Stomach (tissue), 4 donors: Measurements from ENCODE around the gene ODF4.

Experiments
- POLR2A ChIP-seq, 4 donors: fragments of 450-650 bp; IDR thresholded peaks; one replicate each; pipeline ENCODE4 v1.6.1; 2016; ENCODE audit warnings: antibody characterized with exemption in 4 of 4, control low read depth in 2 of 4, mild to moderate bottlenecking in 1 of 4, moderate library complexity in 1 of 4
- TF ChIP-seq, protein P1 (sequence below), 7 experiments: fragments of 450-650 bp in 4 of 7; fragments of 200-600 bp in 3 of 7; sonication (generic) in 3 of 7; IDR thresholded peaks; one replicate each; pipeline ENCODE4 v1.5.1; 2016 to 2019; ENCODE audit warnings: antibody characterized with exemption in 7 of 7, control low read depth in 2 of 7, mild to moderate bottlenecking in 1 of 7

DNA sequence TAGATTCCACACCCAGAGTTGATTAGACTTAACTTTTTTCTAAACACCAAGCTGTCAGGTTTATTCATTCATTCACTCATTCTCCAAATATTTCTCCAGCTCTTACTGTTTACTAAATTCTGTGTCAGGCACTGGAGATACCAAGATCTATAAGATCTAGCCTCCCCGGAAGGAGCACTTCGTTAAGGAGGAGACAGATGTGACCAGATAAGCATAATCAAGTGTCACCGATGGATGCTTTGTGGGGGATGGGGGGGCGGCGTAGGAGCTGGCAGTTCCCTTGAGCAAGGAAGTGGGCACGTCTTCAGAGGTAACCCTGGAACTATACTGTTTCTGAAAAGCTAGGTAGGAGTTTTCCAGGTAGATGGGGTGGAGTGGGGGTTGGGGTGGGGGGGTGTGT lies 47.2 kb downstream of the ODF4 start:
- no peak for TF ChIP-seq POLR2A (IDR thresholded peaks at IDR 0.05)
- TF ChIP-seq, protein P1, sequence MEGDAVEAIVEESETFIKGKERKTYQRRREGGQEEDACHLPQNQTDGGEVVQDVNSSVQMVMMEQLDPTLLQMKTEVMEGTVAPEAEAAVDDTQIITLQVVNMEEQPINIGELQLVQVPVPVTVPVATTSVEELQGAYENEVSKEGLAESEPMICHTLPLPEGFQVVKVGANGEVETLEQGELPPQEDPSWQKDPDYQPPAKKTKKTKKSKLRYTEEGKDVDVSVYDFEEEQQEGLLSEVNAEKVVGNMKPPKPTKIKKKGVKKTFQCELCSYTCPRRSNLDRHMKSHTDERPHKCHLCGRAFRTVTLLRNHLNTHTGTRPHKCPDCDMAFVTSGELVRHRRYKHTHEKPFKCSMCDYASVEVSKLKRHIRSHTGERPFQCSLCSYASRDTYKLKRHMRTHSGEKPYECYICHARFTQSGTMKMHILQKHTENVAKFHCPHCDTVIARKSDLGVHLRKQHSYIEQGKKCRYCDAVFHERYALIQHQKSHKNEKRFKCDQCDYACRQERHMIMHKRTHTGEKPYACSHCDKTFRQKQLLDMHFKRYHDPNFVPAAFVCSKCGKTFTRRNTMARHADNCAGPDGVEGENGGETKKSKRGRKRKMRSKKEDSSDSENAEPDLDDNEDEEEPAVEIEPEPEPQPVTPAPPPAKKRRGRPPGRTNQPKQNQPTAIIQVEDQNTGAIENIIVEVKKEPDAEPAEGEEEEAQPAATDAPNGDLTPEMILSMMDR (IDR thresholded peaks at IDR 0.05): no peak
